ENCODE measurements around the gene LSM14B.

DNA sequence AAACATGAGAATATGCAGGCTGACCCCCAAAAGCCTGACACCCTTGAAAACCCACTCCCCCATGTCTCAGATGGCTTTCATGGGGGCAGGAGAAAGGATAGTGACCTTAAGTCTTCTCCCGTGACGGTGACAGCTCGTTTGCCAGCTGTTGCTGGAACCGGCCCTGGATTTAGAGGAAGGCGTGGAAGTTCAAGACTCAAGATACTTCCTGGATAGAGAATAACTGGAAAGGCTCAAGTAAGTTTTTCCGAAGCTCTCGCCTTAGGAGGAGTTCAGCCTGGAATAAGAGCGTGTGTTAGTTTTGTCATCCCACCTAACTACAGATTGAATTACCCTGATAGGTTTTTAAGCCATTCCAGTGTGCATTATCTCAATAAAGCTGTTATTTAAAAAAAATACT is 49.0 kb downstream of the LSM14B start:
- TF ChIP-seq CTCF (conservative IDR thresholded peaks at IDR 0.05) (no peak), EZH2 (IDR thresholded peaks at IDR 0.05; ENCODE audit: low read depth) (no peak)
